Natural killer cell (primary cell): ENCODE data around the gene SIPA1L3. TPM values are rescaled to one million over a fixed set of nuclear protein-coding genes. Genes with fewer than 3 reads are reported as not detected.
A peak's percentile ranks its signal among the peaks of the same experiment; 100 is the strongest.

ENCODE experiments used
- ATAC-seq, 3 donors: fragments of 150-1000 bp in 2 of 3; fragments of 200-7000 bp in 1 of 3; cut with Tn5 transposase; 1 replicate in 1 of 3; 2 replicates in 2 of 3; pipeline ENCODE4 v1.10.0; 2021; ENCODE audit warnings: mild to moderate bottlenecking in 2 of 3, moderate library complexity in 2 of 3
- DNase-seq, 2 donors: peaks; one replicate each; pipeline versions ENCODE4 v3.0.0 to v3.0.0-alpha.2; 2013 to 2021; ENCODE audit warnings: mixed read lengths in 1 of 2
- H3K27ac ChIP-seq: one replicate; pipeline ENCODE4 v1.5.1; 2013; ENCODE audit warnings: mild to moderate bottlenecking, low read length
- H3K27me3 ChIP-seq: one replicate; pipeline ENCODE4 v1.6.1; 2013; ENCODE audit warnings: low read length; ENCODE audit not compliant: control insufficient read depth, insufficient read depth
- H3K36me3 ChIP-seq: one replicate; pipeline ENCODE4 v1.6.1; 2013; ENCODE audit warnings: low read length; ENCODE audit not compliant: control insufficient read depth, insufficient read depth
- H3K4me1 ChIP-seq: one replicate; pipeline ENCODE4 v1.6.1; 2013; ENCODE audit warnings: low read length; ENCODE audit not compliant: control insufficient read depth, insufficient read depth
- H3K4me3 ChIP-seq: one replicate; pipeline ENCODE4 v1.5.1; 2013; ENCODE audit warnings: low read length
- H3K9me3 ChIP-seq: one replicate; pipeline ENCODE4 v1.6.1; 2013; ENCODE audit warnings: low read length; ENCODE audit not compliant: control insufficient read depth, insufficient read depth
- H3K27ac Mint-ChIP-seq, 2 donors: one replicate each; pipeline ENCODE4 v1.8.0; 2022; ENCODE audit warnings: mild to moderate bottlenecking in 2 of 2, mixed read lengths in 2 of 2, moderate library complexity in 1 of 2
- H3K27me3 Mint-ChIP-seq, 2 donors: one replicate each; pipeline ENCODE4 v1.8.0; 2022; ENCODE audit warnings: low read depth in 2 of 2, mixed read lengths in 2 of 2
- H3K36me3 Mint-ChIP-seq: one replicate; pipeline ENCODE4 v1.8.0; 2022; ENCODE audit warnings: mixed read lengths
- H3K4me1 Mint-ChIP-seq, 2 donors: one replicate each; pipeline ENCODE4 v1.8.0; 2022; ENCODE audit warnings: mixed read lengths in 2 of 2
- H3K4me3 Mint-ChIP-seq: one replicate; pipeline ENCODE4 v1.8.0; 2022; ENCODE audit warnings: mild to moderate bottlenecking, moderate library complexity, mixed read lengths
- H3K9me3 Mint-ChIP-seq, 2 donors: one replicate each; pipeline ENCODE4 v1.8.0; 2022; ENCODE audit warnings: mixed read lengths in 2 of 2
- CTCF ChIP-seq: fragments of 200-600 bp; IDR thresholded peaks from one replicate; pipeline ENCODE4 v1.8.0; 2022; ENCODE audit warnings: antibody characterized with exemption
- WGBS: methylation state at CpG from one replicate; pipeline ENCODE4 v1.1.7; 2013; ENCODE audit warnings: missing lambda C conversion rate; ENCODE audit not compliant: insufficient coverage; 5-methylcytosine and 5-hydroxymethylcytosine counted together
- intact Hi-C: fragments of 100-400 bp; cut with micrococcal nuclease; formaldehyde crosslinking; loops from one replicate; pipeline ENCODE4 v1.14.2; 2022
- total RNA-seq, 4 donors: library from RNA; stranded (reverse); fragments of 120-200 nt in 1 of 4; gene quantifications; one replicate each; pipeline versions ENCODE4 v1.2.3 to v1.2.4, GENCODE V29; 2013 to 2022

SIPA1L3 gene
- total RNA-seq, 3 donors from 2014 or later (not counting 1 experiment from before 2014, with no cell fraction given), result 34.4 to 35.8 (median 35.4) TPM

- H3K27ac ChIP-seq, result peak overlapping the region; percentile 85
- no peaks in the 10 kb centered on the region for H3K9me3 Mint-ChIP-seq
These were observed 139.4 kb downstream of the SIPA1L3 start for GRCh38 chr19:38046254-38047048.

DNA sequence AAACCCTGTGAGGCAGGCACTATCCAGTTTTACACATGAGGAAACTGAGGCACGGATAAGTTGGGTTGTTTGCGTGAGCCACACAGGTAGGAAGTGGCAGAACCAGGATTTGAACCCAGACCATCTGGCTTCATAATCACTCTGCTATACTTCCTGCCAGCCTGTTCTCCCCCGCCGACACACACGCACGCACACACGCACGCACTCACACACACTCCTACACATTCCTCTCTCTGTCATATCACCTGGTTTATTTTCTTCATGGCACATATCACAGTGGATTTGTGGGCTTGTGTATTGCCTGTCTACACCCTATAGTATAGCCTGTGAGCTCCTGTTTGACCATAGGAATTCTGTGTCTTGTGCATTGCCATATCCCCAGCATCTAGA is 140.0 kb downstream of the SIPA1L3 start:
- H3K9me3 ChIP-seq, result no peaks in the 10 kb centered on the region
- Mint-ChIP-seq H3K36me3 (no peaks in the 10 kb centered on the region), H3K27me3 (no peaks in the 10 kb centered on the region), H3K4me3 (no peak overlapping the region), H3K4me1 (peaks cover 30 to 49% of the 10 kb centered on the region in 2 donors), H3K9me3 (no peaks in the 10 kb centered on the region), H3K27ac (peak overlapping the region; percentile 78 to 90)
- TF ChIP-seq CTCF, result no peak
- H3K4me1 ChIP-seq, result peaks cover 45% of the 10 kb centered on the region
- intact Hi-C loops, result no loop called here
- no peak overlapping the region for H3K4me3 ChIP-seq
- peak overlapping the region; percentile 85 for H3K27ac ChIP-seq
- H3K27me3 ChIP-seq, result no peaks in the 10 kb centered on the region
- ATAC-seq (no peak), DNase-seq (peak in 1 of 2 donors; percentile 25)
- 61% methylated on average over 8 of the region's 8 CpGs for WGBS
- H3K36me3 ChIP-seq, result no peaks in the 10 kb centered on the region

More at GRCh38 chr19:38046254-38047048, 139.4 kb downstream of the SIPA1L3 start:
- DNase-seq (peak in 1 of 2 donors; percentile 22), ATAC-seq (no peak)
- H3K27ac Mint-ChIP-seq, result peak overlapping the region in 1 of 2 donors; percentile 78
- no peaks in the 10 kb centered on the region for H3K27me3 Mint-ChIP-seq
- peaks cover 30 to 49% of the 10 kb centered on the region in 2 donors for H3K4me1 Mint-ChIP-seq
- 78% methylated on average over 21 of the region's 21 CpGs for WGBS
- no peaks in the 10 kb centered on the region for H3K36me3 Mint-ChIP-seq
- Histone ChIP-seq H3K4me3 (no peak overlapping the region), H3K9me3 (no peaks in the 10 kb centered on the region), H3K27me3 (no peaks in the 10 kb centered on the region), H3K36me3 (no peaks in the 10 kb centered on the region), H3K4me1 (peaks cover 45% of the 10 kb centered on the region)
- no peak overlapping the region for H3K4me3 Mint-ChIP-seq
- no peak for TF ChIP-seq CTCF
- intact Hi-C loops, result no loop called here

DNA sequence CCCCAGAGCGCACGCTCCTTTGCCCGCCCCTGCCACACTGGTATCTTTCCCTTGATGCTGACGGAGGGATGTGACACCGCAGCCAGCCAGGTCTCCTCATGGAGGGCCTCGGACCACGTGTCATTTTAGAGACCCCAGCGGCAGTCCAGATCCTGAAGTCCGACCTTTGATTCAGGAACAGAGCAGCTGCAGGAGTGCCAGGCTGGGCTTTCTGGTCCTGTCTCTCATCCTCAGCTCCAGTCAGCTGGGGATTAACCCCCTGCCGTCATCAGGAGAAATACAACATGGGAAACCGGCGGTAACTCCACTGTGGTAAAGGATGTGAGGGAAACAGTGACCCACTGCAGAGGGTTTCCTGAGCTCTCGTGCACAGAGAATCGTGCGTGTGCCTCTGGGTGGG is 140.6 kb downstream of the SIPA1L3 start:
- Mint-ChIP-seq H3K36me3 (no peaks in the 10 kb centered on the region), H3K4me1 (peaks cover 30 to 49% of the 10 kb centered on the region in 2 donors), H3K9me3 (no peaks in the 10 kb centered on the region), H3K27ac (peak overlapping the region; percentile 78 to 90), H3K4me3 (no peak overlapping the region), H3K27me3 (no peaks in the 10 kb centered on the region)
- Histone ChIP-seq H3K36me3 (no peaks in the 10 kb centered on the region), H3K9me3 (no peaks in the 10 kb centered on the region), H3K27ac (peak overlapping the region; percentile 85), H3K4me3 (no peak overlapping the region), H3K4me1 (peaks cover 45% of the 10 kb centered on the region), H3K27me3 (no peaks in the 10 kb centered on the region)
- WGBS, result 66% methylated on average over 15 of the region's 15 CpGs
- intact Hi-C loops, result loop anchor here (2.0 kb wide), 1 partner anchor 141 kb away; the partner anchor contains the start of genes SIPA1L3 and WDR87
- DNase-seq, result no peak
- no peak for TF ChIP-seq CTCF
- no peak for ATAC-seq
